GM11168 (cell line): ENCODE measurements around the gene CKAP2L.
"Not testable (repeated sequence)": the region's sequence is repeated elsewhere in the genome, so short reads cannot be mapped to it uniquely, and the experiment has no call there.

Experiments
- in situ Hi-C: fragments of 300-500 bp; cut with MboI; formaldehyde crosslinking; loops from one replicate; pipeline ENCODE4 v1.12.0; 2022; ENCODE audit warnings: low sequenced_read_pairs; ENCODE audit not compliant: unreplicated experiment

Gene CKAP2L

DNA sequence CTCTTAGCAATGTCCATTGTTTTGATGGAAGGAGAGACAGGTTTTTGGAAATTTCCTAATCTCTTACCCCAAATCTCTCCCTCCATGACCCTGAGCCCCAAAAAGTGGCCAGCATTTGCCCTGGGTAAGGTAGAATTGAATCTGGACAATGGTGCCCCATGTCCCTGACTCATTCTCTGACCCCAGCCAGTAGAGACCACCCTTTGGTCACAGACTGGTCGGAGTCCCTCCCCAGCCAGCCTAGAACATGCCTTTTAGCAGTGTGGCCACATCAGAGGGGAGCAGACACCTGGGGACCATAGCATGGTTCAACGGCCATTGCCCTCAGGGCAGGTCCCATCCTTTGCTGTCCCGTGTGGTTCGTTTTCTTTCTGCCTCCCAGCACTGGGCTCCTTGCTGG is 50.1 kb downstream of the CKAP2L start:
- in situ Hi-C loops, result no loop called here

- in situ Hi-C loops, result no loop called here
Measured at GRCh38 chr2:112713926-112714325, 50.5 kb downstream of the CKAP2L start.

DNA sequence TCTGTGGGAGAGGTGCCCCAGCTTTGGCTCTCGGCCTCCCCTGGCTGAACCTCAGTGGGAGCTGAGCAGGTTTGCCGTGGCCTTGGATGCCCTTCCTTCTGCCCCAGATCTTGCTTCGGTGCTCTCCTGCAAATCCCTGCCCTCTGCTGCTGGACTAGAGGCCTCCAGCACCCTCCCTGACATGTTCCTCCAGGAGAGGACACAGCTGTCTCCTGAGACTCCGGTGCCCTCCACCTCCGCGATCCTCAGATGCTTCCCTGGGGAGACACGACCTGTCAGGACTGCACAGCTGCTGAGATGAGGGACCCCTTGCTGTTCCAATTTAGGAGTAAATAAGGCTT is 50.9 kb downstream of the CKAP2L start:
- in situ Hi-C loops, result no loop called here

DNA sequence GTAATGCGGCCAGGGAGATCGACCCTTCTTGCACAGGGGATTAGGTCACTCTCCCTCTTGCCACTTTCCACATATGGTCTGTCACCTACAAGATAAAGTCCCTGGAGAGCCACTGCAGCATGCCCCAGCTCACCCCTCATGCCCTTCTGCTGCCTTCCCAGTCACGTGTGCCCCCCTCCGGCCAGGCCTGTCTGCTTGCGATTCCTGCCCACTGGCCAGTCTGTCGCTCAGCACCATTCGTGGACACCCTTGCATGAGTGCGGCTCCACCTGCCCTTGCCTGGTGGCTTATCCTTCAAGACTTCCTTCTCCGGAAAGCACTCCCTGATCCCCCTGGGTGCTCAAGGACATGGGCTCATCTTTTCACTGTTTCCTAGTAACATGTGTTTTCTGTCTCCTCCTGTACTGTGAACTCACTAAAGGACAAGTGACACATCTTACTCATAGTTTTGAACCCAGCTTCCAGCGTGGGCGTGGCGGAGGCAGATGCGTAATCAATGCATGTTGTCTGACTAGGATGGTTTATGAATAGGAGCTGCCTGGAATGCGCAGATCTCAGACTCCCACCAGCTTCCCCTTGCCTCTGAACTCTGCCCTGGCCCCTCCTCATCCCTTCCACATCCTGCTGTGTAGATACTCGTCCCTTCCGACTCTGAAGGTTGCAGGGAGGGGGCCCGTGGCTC is 51.4 kb downstream of the CKAP2L start:
- in situ Hi-C loops, result no loop called here

DNA sequence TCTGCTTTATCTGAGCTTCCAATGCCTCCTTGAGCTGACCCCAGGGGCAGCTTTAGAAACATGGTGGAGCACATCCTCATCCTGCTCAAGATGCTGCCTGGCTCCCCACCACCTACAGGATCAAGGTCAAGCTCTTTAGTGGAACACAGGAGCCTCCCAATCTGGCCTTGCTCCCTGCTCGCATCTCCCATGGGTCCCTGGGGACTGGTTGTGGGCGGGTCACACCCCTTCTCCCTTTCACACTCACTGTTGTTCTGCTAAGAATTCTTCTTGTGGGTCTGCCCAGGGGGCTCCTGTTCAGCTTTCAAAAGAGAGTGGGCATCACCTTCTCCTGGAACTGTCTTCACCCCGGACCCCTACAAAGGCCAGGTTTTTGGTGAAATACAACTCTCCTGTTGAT is 51.9 kb downstream of the CKAP2L start:
- in situ Hi-C loops, result no loop called here

- in situ Hi-C loops, result no loop called here
Measured at GRCh38 chr2:112710956-112711750, 53.3 kb downstream of the CKAP2L start.

DNA sequence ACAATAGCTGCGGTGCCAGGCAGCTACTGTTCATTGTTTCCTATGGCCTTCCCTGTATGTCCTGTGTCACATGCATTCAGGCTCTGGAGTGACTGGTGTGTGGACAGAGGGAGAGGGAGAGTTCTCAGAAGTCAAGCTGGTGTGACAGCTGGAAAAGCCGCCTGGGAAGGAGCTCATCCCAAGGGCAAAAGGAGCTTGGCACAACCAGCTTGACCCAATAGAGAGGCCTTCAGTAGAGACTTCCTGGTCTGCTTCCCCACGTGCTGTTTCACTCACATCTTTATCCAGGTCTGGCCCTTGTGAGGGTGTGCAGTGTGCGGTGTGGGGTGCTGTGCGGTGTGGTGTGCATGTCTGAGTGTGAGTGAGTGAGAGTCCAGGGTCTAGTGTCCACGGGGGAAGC is 54.7 kb downstream of the CKAP2L start:
- in situ Hi-C loops, result no loop called here

GRCh38 chr2:112708968-112709367 is 55.4 kb downstream of the CKAP2L start:
- in situ Hi-C loops, result no loop called here

GRCh38 chr2:112706947-112707346 is 57.5 kb downstream of the CKAP2L start:
- in situ Hi-C loops, result not testable (repeated sequence)

DNA sequence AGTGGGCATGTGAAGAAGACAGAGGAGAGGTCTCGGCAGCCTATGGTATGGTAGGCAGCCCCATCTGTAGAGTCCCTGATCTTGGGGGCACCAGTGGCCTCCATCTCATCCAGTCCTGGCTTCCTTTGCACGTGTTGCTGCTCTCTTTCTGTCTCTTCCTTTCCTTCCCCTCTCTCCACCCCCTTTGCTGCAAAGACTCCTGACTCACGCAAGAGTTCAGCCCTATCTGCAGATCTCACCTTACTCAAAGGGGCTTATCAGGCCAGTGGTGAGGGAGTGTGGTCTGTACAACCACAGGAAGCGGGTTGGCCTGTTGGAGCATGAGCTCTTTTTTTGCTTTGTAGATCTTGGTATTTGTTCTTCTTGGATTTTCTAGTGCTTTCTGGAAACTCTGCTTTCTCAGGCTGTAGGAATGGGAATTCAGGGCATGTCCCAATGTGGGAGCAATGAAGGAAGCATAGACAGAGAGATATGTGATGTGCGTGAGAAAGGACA is 58.2 kb downstream of the CKAP2L start:
- in situ Hi-C loops, result no loop called here

- in situ Hi-C loops, result no loop called here
Measured at GRCh38 chr2:112705575-112705974, 58.8 kb downstream of the CKAP2L start.

- in situ Hi-C loops, result no loop called here
Measured at GRCh38 chr2:112703684-112704083, 60.7 kb downstream of the CKAP2L start.

DNA sequence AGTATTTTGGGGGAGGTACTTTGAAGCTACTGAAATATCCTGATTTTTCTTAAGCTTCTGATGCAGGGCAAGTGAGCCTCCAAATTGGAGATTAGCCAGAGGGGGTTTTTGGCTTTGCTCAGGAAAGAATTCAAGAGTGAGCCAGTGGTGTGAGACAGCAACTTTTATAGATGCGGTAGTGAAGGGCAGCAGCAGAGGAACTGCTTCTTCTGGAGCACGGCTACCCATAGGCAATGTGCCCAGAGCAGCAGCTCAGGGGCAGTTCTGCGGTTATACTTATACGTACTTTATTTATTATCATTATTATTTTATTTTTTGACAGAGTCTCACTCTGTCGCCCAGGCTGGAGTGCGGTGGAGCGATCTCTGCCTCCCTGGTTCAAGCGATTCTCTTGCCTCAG is 63.4 kb downstream of the CKAP2L start:
- in situ Hi-C loops, result no loop called here

- in situ Hi-C loops, result no loop called here
Measured at GRCh38 chr2:112699984-112700667, 64.3 kb downstream of the CKAP2L start.

DNA sequence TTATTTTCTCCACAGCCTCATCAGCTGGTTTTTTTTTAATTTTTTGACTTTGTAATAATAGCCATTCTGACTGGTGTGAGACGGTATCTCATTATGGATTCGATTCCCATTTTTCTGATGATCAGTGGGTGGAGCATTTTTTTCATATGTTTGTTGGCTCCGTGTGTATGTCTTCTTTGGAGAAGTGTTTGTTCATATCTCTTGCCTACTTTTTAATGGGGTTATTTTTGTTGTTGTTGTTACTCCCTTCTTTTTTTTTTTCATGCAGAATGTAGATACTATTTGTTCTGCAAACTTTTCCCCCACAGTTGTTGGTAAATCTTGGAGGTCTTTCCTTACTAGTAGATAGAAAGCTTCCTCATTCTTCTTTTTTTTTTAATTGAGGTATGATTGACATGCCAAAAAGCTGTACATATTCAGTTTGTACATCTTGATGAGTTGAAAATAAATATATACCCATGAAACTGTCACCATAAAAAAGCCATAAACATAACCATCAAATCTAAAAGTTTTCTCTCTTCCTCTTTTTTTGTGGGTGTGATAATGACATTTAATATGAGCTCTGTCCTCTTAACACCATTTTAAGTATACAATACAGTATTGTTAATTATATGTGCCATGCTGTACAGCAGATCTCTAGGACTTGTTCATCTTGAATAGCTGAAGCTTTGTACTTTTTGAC is 65.4 kb downstream of the CKAP2L start:
- in situ Hi-C loops, result no loop called here

DNA sequence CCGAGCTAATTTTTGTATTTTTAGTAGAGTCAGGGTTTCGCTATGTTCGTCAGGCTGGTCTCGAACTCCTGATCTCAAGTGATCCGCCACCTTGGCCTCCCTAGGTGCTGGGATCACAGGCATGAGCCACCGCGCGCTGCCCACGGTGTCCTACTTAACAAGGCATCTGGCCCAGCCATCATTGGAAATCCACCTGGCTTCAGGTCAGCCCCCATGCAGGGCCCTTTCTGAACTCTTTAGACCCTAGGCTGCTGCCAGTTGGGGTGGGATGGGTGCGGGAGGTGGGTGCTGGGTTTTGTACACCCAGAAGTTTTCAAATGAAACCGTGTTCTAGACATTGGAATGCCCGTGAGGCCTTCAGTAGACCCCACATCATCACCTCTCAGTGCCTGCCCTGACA is 70.2 kb downstream of the CKAP2L start:
- in situ Hi-C loops, result no loop called here

- in situ Hi-C loops, result no loop called here
Measured at GRCh38 chr2:112693596-112693995, 70.8 kb downstream of the CKAP2L start.

- in situ Hi-C loops, result no loop called here
Measured at GRCh38 chr2:112692918-112693317, 71.5 kb downstream of the CKAP2L start.

DNA sequence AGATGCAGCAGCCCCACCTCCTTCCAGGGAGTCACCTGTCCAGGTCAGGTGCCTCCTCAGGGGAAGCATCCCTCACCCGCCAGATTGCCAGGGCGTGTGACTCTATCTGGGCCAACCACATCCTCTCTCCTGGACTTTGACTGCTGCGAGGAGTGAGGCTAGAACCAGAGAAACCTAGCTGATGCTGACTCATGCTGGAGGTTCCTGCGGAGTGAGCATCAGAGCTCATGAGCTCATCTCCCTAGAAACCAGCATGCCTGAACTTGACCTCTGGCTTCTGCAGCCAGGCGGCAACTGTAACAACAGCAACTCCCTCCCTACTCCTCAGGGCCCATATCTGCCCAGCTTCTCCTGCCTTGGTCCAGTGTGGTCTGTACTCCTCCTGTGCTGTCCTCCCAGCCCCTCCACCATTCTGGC is 71.9 kb downstream of the CKAP2L start:
- in situ Hi-C loops, result no loop called here

GRCh38 chr2:112691881-112692281 is 72.5 kb downstream of the CKAP2L start:
- in situ Hi-C loops, result no loop called here
